KOPT-K1 (cell line): ENCODE measurements around the gene SPIN2B.
"Not testable (repeated sequence)": the region's sequence is repeated elsewhere in the genome, so short reads cannot be mapped to it uniquely, and the experiment has no call there.

Experiments
- H3K27ac ChIP-seq: fragments of 200-600 bp; sonication (generic); 2 replicates; pipeline ENCODE4 v1.5.1; 2016; ENCODE audit warnings: antibody characterized with exemption, mild to moderate bottlenecking, low read depth, low read length; ENCODE audit not compliant: poor library complexity, severe bottlenecking
- H3K36me3 ChIP-seq: fragments of 200-600 bp; sonication (generic); 2 replicates; pipeline ENCODE4 v1.5.1; 2017; ENCODE audit warnings: antibody characterized with exemption, mild to moderate bottlenecking, low read length, moderate library complexity; ENCODE audit not compliant: insufficient read depth
- H3K9me3 ChIP-seq: fragments of 200-600 bp; sonication (generic); 2 replicates; pipeline ENCODE4 v1.5.1; 2017; ENCODE audit warnings: antibody characterized with exemption, low read length, mild to moderate bottlenecking; ENCODE audit not compliant: insufficient read depth, poor library complexity, severe bottlenecking

The SPIN2B gene

DNA sequence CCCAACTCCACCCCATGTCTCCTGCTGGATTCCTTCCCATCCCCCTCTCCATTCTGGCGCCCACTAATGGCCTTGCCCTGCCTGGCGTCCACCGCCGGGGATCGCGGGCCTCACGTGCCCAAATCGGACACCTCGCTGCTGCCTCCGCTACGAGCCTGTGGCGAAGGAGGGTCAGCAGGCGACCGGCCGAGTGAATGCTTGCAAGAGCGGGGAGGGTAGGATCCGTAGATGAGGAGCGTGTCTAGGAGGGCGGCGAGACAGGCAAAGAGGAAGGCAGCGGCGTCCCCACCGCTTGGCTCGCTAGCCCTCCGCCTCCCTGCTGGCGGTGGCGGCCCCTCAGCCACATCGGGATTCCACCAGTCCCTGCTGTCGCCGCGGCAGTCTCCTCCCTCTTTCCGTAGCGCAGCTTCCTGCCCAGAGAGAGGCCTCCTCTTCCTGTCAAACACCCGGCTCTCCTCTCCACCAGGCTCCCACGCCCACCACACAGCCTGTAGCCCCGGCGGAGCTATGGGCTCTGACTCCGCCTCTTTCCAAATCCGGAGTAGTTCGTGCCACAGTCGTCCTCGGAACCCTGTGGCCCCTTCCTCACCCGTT lies at the start of gene SPIN2B:
TSS of gene SPIN2B (minus strand) at position 387 of the 594 bp plus-strand sequence.
- H3K27ac ChIP-seq = peak within 1 kb of the TSS; percentile 76
- H3K9me3 ChIP-seq = no peaks in the 10 kb centered on the region
- peaks cover 10% of the 10 kb centered on the region; the same call in 1 of the 2 replicates for H3K36me3 ChIP-seq

DNA sequence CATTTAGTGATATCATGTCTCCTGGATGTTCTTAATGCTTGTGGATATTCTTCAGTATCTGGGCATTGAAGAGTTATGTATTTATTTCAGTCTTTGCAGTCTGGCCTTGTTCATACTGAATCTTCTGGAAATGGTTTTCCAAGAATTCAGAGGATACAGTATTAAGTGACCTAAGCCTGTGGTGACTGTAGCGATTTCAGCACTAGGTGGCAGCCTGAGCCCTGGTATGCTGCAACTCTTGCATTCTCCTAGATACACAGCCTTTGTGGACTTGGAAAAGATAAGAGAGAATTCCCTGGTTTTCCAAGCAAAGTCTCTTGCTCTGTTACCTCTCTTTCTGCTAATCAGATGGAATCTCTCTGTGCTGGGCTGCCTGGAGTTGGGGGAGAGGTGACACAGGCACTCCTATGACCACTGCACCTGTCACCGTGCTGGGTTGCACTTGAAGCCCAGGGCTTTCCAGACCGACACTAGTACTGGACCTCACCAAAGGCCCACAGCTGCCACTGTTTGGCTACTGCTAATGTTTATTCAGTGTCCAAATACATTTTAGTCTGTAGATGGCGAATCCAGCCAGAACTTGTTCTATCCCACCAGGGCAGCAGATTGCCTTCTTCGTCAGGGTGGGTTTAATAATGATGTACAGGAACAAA lies 35.2 kb upstream of the SPIN2B start:
- H3K9me3 ChIP-seq = no peaks in the 10 kb centered on the region
- H3K27ac ChIP-seq = no peak overlapping the region
- H3K36me3 ChIP-seq = no peaks in the 10 kb centered on the region

DNA sequence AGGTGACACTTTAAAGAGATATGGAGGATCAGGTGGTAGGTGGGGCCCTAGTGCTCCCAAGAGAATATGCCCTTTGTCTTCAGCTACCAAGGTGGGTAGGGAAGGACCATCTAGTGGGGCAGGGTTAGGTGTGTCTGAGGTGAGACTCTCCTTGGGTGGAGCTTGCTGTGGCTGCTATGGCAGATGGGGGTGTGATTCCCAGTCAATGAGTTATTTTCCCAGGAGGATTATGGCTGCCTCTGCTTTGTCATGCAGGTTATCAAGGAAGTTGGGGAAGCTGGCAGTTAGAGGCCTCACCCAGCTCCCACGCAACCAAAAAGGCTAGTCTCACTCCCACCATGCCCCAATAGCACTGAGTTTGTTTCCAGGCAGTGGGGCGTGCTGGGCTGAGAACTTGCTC lies 33.8 kb upstream of the SPIN2B start:
- no peaks in the 10 kb centered on the region for H3K36me3 ChIP-seq
- no peaks in the 10 kb centered on the region for H3K9me3 ChIP-seq
- H3K27ac ChIP-seq = no peak overlapping the region

DNA sequence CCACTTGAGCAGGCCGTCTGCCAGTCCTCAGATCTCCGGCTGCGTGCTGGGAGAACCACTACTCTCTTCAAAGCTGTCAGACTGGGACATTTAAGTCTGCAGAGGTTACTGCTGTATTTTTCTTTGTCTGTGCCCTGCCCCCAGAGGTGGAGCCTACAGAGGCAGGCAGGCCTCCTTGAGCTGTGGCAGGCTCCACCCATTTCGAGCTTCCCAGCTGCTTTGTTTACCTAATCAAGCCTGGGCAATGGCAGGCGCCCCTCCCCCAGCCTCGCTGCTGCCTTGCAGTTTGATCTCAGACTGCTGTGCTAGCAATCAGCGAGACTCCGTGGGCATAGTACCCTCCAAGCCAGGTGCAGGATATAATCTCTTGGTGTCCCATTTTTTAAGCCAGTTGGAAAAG lies 30.9 kb upstream of the SPIN2B start:
- H3K27ac ChIP-seq, H3K9me3 ChIP-seq, H3K36me3 ChIP-seq: not testable (repeated sequence)

DNA sequence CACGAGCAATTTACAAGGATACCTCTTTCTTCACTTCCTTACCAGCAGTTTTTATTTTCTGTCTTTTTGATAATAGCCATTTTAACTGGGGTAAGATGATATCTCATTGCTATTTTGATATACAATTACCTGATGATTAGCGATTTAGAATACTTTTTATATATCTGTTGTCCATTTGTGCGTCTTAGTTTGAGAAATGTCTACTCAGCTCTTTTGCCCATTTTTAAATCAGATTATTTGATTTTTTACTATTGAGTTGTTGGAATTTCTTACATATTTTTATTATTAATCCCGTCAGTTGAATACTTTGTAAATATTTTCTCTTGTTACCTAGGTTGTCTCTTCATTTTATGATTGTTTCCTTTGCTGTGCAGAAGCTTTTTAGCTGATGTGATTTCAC lies 17.3 kb upstream of the SPIN2B start:
- Histone ChIP-seq H3K9me3 (no peaks in the 10 kb centered on the region), H3K36me3 (no peaks in the 10 kb centered on the region), H3K27ac (no peak overlapping the region)

DNA sequence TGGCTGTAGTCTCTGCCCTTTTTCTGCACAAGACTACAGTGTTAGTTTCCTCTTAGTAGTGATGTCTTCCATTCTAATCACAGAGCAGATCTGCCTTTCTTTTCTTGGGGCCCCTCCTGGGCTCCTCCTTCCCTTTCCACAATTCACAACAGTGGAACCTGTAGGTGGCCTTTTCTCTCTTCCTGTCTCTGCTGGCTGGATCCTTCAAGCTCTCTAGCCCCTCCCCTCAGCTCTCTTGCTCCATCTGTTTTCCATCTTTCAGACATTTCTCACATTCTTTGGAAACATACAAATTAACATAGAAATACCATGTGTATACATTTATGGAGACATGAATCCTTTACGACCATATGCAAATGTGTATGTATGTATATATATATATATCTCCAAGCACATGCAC lies 16.2 kb upstream of the SPIN2B start:
- H3K36me3 ChIP-seq = no peaks in the 10 kb centered on the region
- H3K27ac ChIP-seq = no peak overlapping the region
- no peaks in the 10 kb centered on the region for H3K9me3 ChIP-seq

GRCh38 chrX:57137073-57137472 lies 15.7 kb upstream of the SPIN2B start, which contains the start of gene SPIN2A:
Gene SPIN2A, minus strand, starts transcription at chrX:57137397. Its CDS starts 800 bp downstream, at chrX:57136597.
- not testable (repeated sequence) for H3K9me3 ChIP-seq, H3K27ac ChIP-seq, H3K36me3 ChIP-seq

DNA sequence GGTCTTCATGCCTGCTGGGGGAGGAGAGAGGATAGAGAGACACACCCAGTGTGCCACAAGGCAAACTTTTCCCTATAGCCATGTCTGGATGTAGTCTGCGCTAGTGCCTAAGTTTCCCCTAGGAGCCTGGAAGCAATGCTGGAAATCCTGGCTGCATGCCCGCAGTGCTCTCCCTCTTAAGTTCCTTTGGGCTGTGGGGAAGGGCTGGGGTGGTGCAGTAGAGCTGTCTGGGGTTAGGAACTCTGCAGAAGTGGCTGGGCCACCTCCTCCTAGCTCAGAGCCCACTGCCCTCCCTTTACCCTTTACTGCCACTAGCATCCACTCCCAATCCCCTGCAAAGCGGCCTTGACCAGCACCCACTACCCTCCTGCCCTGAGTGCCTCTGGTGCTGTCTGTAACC lies 15.2 kb upstream of the SPIN2B start:
- not testable (repeated sequence) for H3K36me3 ChIP-seq, H3K9me3 ChIP-seq, H3K27ac ChIP-seq

DNA sequence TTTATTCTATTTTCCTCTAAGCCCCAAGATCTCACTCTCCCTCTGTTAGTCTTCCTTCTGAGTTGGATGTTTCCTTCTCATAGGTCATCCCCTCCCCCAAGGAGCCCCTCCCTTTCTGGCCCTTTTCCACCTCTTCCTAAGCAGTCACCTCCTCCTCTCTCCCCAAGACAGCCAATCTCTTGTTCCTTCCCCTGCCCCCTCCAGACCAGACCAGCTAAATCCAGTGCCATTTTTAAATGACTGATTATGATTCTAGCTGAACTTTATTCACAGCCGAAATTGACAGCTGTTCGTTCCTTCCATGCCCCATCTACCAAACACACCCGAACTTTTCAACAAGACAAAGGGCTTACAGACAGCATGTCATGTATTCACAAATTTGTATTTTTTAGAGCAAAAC lies 13.9 kb upstream of the SPIN2B start:
- no peaks in the 10 kb centered on the region for H3K36me3 ChIP-seq
- H3K27ac ChIP-seq = no peak overlapping the region
- no peaks in the 10 kb centered on the region for H3K9me3 ChIP-seq

DNA sequence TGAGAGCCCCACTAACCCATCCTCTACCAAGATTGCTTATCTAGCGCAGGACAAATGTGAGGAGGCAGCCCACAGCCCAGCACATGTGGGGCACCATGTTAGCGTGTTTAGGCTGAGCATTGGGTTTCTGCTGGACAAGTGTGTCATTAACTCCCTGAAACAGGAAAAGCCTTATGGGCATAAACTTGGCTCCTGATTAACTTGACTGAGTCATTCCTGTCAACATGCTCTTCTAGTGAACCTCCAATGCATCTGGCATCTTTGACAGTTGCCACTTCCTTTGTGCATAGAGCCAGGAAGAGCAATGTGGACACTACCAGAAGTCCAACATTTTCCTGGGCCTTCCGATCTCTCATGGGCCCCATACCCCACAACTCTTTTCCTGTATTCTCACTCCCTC lies 13.4 kb upstream of the SPIN2B start:
- no peak overlapping the region for H3K27ac ChIP-seq
- H3K9me3 ChIP-seq = no peaks in the 10 kb centered on the region
- no peaks in the 10 kb centered on the region for H3K36me3 ChIP-seq

- Histone ChIP-seq H3K27ac (no peak overlapping the region), H3K36me3 (no peaks in the 10 kb centered on the region), H3K9me3 (no peaks in the 10 kb centered on the region)
Observed at GRCh38 chrX:57133706-57134105, 12.4 kb upstream of the SPIN2B start.

GRCh38 chrX:57133284-57133683 lies 11.9 kb upstream of the SPIN2B start:
- H3K36me3 ChIP-seq, H3K9me3 ChIP-seq, H3K27ac ChIP-seq: not testable (repeated sequence)

DNA sequence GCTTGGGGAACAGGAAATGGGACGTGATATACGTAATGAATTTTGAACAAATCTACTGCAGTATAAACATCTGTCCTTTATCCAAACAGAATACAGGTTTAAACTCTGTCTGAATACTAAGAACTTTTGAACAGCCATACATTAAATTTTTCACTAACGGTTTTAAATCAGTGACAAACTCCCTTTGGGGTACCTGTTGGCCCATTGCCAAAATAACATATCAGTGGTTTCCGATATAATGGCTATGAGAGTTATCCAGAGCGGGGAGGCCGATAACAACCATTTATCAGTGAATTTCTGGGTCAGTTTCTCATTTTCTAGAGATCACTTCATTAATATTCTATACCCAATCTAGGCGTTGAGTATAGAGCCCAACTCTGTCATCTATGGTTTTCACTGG lies 10.7 kb upstream of the SPIN2B start:
- Histone ChIP-seq H3K9me3 (no peaks in the 10 kb centered on the region), H3K27ac (no peak overlapping the region), H3K36me3 (no peaks in the 10 kb centered on the region)

DNA sequence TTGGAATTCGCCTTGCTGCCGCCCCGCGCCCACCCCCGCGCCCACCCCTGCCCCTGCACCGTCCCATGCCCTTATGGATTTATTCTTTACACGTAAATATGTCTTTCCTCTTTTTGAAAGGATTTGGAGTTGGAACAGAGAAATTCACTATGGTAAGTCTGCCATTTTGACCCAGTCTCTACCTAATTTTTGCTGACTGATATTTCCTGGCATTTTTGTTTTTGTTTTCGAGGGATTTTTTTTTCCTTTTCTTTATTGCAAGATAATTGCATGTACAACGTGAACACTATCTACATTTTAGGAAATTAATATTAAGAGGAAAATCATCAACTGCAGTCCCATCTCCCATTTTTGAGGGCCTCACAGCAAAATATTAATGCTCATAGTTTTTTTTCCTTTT lies 468 bp upstream of the SPIN2B start:
- Histone ChIP-seq H3K36me3 (peaks cover 10% of the 10 kb centered on the region; the same call in 1 of the 2 replicates), H3K9me3 (no peaks in the 10 kb centered on the region), H3K27ac (peak overlapping the region; percentile 76)

GRCh38 chrX:57120619-57121161 lies 658 bp downstream of the SPIN2B start:
- H3K9me3 ChIP-seq, H3K36me3 ChIP-seq: not testable (repeated sequence)
- H3K27ac ChIP-seq = peak overlapping the region; percentile 76

DNA sequence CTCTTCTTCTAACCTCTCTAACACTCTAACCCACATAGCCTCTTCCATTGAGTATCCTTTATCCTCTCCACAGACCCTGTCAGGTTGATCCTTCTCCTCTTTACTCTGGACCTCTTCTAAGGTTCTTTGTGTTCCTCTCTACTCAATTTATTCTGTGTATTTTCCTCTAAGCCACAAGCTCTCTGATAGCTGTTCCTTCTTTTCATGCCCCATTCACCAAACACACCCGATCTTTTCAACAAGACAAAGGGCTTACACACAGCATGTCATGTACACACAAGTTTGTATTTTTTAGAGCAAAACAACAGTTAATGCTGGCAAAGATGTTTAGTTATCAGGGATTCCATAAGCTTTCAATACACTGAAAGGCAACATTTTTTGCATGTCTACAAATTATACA lies 1.9 kb downstream of the SPIN2B start:
- H3K27ac ChIP-seq = no peak overlapping the region

More for the DNA sequence above, 1.9 kb downstream of the SPIN2B start:
- Histone ChIP-seq H3K36me3 (peaks cover 10% of the 10 kb centered on the region; the same call in 1 of the 2 replicates), H3K9me3 (no peaks in the 10 kb centered on the region)
